ENCODE measurements around the gene DENND2A.
"Not testable (repeated sequence)": the region's sequence is repeated elsewhere in the genome, so short reads cannot be mapped to it uniquely, and the experiment has no call there.

The DENND2A gene

DNA sequence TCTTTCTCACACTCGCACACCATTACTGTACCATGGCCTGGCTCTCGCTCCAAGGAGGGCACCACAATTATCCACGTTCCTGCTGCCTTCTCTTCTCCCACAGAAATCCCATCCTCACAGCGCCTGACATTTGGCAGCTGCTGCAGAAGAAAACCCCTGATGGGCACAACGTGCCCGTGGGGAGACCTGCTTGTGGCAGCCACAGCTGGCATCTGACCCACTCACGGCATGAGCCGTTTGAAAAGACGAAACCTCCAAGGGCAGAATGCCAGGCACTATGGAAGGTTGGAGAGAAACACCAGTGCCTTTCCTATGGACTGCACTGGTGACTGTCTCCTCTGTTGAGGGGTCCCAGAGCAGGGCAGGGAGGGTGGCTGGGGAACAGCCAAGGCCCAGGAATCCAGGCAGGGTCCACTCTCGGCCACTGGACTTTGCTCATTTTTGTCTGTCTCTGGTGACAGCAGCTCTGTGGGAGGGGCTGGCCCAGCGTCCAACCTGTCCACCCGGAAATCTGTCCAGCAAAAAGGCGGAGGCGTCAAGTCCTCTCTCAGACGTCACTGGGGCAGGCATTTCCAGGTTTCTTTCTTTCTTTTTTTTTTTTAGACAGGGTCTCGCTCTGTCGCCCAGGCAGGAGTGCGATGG, 100.4 kb downstream of the DENND2A start:
- no peak for DNase-seq
- in situ Hi-C loops (cut with HindIII; ENCODE audit: low pct_ligation_motif_present, low pct_unique_long_range_greater_than_20kb, low sequenced_read_pairs) = no loop called here

DNA sequence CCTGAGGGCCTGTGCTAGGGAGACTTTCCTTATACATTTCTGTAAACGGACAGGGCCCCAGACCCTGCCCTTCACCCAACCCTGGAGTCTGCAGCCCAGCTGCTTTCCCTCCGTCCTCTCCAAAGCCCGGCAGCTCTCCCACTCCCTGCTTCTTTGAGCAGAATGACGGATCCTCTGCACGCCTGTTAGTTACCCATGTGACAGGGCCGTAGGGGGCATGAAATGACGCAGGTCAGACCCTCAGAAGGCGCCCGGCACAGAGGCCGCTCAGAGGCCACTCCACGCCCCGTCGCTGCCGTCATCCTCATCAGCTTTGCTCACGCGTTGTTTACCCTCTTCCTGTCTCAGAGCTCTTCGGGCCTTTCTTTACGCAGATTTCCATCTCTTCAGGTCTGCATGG, 101.2 kb downstream of the DENND2A start:
- in situ Hi-C loops (cut with HindIII; ENCODE audit: low pct_ligation_motif_present, low pct_unique_long_range_greater_than_20kb, low sequenced_read_pairs) = no loop called here
- no peak for DNase-seq

DNA sequence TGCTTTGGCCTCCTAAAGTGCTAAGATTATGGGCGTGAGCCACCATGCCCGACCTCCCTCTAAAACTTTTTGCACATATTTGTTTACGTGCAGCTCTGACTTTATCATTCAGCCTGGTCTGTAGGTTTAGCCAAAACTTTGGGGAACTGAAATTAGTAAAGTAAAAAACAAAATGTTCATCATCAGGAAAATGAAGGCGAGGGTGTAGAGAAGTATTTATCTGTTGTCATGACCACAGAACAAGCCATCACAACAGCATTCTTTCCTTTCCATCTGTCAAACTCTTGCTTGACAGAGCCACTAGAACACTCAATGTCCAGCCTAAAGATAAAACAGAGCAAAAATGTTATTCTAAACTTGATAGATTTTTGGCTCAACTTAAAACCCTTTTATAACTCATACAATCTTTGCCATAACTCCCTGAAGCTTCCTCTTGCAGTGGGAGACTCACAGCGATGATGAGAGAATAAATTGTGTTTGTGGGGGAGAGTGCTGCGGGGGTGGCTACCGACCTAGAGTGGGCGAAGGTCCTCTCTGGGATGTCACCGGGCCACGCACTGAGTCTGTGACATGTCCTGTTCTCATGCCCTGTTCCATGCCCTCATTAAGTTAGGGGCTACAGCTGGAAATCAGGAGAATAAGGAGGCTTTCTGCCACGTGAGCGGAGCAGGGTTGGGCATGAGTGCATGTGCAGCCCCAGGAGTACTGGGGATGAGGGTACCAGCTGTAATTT, 102.7 kb downstream of the DENND2A start:
- in situ Hi-C loops (cut with HindIII; ENCODE audit: low pct_ligation_motif_present, low pct_unique_long_range_greater_than_20kb, low sequenced_read_pairs) = no loop called here

DNA sequence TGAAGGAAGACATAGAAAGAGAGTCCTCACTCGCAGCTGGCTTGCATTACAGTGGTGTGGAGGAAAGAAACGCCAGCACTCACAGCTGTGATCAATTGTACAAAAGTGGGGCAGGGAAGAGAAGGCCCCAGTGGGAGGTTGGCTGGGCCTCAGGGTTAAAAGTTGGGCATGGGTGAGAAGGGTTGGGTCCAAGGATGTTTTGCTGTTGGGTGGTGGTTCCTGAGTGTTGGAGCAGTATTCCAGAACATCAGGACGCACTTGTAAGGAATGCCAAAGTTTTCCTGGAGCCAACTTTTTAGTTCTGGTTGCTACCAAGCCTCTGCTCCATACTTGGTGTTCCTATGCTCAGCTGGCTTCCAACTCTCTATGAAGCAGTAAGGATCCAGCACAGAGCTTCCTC, 105.9 kb downstream of the DENND2A start:
- in situ Hi-C loops (cut with HindIII; ENCODE audit: low pct_ligation_motif_present, low pct_unique_long_range_greater_than_20kb, low sequenced_read_pairs) = no loop called here
- DNase-seq = no peak

More for the DNA sequence above, 102.7 kb downstream of the DENND2A start:
- no peak for DNase-seq

DNA sequence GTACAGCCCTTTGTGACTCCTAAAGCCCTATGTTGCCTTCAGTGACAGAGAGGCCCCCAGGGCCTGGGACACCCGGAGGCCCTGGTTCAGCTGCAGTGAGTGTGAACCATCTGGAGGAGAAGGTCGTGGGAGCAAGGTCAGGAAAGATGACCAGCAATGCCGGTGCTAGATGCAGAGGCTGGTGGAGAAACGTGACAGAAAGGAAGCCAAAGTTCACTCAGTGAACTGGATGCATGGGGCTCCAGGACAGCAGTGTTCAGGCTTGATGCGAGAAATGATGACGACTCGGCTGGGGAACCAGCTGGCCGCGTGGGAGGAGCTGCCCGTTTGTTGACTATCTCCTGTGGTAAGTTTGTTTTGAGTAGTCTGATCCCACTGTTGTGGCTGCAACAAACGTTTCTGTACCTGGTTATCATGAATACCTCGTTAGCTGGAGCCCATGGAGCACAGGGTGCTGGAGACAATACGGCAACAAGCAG, 107.2 kb downstream of the DENND2A start:
- DNase-seq = no peak
- in situ Hi-C loops (cut with HindIII; ENCODE audit: low pct_ligation_motif_present, low pct_unique_long_range_greater_than_20kb, low sequenced_read_pairs) = no loop called here

DNA sequence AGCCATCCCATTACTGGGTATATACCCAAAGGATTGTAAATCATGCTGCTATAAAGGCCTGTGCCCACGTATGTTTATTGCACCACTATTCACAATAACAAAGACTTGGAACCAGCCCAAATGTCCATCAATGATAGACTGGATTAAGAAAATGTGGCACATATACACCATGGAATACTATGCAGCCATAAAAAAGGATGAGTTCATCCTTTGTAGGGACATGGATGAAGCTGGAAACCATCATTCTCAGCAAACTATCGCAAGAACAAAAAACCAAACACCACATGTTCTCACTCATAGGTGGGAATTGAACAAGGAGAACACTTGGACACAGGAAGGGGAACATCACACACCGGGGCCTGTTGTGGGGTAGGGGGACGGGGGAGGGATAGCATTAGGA, 111.2 kb downstream of the DENND2A start:
- DNase-seq; in situ Hi-C loops (cut with HindIII; ENCODE audit: low pct_ligation_motif_present, low pct_unique_long_range_greater_than_20kb, low sequenced_read_pairs): not testable (repeated sequence)

DNA sequence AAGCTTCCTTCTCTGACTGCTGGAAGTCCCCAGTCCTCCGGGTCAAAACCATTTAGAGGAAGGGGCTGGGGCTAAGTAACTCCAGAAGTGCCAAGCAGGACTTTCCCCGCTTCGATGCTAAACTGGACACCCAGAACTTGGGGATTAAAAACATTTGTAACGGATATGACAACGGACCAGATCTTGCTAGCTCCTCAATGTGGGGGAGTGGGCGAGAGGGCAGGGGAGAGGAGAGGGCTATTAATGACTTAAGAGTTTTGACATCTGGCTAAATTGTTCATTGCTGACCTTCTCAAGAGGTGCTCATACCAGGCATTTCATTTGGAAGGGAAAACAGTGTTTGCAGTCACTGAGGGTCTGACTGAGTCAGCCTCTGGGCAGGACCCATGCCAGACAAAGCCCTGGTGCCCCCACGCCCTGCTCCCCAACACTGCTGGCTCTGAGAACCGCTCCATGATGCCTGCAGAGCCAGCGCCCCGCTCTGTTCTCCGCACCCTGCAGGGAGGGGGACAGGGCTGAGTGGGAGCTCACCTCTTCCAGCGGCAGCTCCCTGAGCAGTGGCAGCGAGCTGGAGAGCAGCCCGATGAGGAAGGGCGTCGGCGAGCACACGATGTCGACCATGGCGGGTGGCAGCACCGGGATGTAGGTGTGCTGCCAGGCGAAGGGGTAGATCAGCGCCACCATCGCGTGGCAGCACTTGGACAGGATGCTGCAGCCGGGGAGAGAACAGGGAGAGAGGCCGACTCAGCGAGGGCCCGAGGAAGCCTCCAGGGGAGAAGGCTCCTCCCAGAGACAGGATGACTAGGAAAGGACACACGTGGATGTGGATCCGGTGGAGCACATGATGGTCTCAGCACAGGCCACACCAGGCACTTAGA, 113.6 kb downstream of the DENND2A start:
- in situ Hi-C loops (cut with HindIII; ENCODE audit: low pct_ligation_motif_present, low pct_unique_long_range_greater_than_20kb, low sequenced_read_pairs) = no loop called here
- no peak for DNase-seq

DNA sequence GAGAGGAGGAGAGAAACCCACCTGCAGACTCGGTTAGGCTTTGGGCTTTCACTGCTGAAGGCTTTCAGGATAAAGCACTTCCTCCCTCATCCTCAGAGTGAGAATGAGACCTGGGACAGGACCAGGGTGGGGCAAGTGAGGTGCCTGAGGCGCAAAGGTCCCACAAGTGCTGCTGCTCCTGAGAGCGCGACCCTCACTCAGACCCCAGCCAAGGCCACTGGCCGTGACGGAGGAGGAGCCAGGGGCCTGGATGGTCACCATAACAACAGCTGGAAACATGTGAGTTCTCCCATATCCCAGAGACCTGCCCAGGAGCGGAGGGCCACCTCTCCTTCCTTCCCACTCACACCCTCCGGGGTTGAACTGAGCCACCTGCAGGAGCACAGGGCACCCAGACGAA, 114.4 kb downstream of the DENND2A start:
- in situ Hi-C loops (cut with HindIII; ENCODE audit: low pct_ligation_motif_present, low pct_unique_long_range_greater_than_20kb, low sequenced_read_pairs) = no loop called here
- no peak for DNase-seq

DNA sequence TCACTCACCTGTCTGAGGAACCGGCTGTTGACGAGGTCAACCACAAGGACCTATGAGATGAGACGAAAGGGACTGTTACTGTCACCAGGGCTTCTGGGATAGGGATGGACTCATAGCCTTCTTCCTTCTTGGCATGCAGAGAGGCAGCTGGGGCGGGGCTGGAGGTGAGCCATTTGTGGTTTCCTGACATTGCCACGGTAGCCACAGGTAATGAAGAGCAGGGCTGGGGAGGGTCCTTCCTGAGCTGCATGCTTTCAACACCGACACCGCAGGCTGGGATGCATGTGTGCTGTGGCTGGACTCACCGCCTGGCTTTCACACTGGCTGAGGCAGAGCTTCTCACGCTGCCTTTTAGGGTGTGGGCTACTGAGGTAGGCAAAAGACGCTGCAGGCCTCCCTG, 114.9 kb downstream of the DENND2A start:
- in situ Hi-C loops (cut with HindIII; ENCODE audit: low pct_ligation_motif_present, low pct_unique_long_range_greater_than_20kb, low sequenced_read_pairs) = no loop called here
- no peak for DNase-seq

DNA sequence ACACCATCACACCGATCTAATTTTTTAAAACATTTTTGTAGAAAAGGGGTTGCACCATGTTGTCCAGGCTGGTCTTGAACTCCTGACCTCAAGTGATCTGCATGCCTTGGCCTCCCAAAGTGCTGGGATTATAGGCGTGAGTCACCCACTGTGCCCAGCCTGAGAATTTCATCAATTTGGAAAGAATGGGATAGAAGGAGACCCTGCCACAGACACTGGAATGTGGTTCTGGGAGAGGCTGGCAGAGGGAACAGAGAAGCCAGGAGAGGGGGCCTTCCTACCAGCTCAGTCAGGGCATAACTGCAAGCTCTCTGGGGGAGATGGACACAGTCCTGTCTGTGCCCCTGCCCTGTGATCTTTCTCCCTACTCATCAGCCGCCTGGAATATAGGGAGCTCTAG, 119.2 kb downstream of the DENND2A start:
- in situ Hi-C loops (cut with HindIII; ENCODE audit: low pct_ligation_motif_present, low pct_unique_long_range_greater_than_20kb, low sequenced_read_pairs) = loop anchor here (25.0 kb wide), 1 partner anchor 116 kb away; the partner anchor contains the start of gene DENND2A
- DNase-seq = no peak

DNA sequence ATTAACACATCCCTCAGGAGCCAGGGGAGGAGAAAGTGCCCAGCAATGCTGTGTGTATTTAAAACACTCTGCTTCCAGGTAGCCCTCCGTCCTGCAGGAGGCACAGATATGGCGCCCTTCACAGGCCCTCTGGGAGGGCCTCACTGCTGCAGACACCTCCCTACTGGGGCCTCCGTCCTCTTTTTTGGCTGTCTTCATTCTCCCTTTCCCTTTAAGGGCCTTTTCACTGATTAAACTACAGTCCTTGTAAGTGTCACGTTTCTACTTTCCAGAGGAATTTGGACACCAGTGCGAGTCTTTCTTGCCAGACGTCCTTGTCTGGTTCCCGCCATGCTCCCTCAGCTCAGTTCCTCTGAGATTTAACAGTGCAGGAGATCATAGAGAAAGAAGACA, 121.6 kb downstream of the DENND2A start:
- DNase-seq = no peak
- in situ Hi-C loops (cut with HindIII; ENCODE audit: low pct_ligation_motif_present, low pct_unique_long_range_greater_than_20kb, low sequenced_read_pairs) = loop anchor here (25.0 kb wide), 1 partner anchor 118 kb away; the partner anchor contains the start of gene DENND2A

DNA sequence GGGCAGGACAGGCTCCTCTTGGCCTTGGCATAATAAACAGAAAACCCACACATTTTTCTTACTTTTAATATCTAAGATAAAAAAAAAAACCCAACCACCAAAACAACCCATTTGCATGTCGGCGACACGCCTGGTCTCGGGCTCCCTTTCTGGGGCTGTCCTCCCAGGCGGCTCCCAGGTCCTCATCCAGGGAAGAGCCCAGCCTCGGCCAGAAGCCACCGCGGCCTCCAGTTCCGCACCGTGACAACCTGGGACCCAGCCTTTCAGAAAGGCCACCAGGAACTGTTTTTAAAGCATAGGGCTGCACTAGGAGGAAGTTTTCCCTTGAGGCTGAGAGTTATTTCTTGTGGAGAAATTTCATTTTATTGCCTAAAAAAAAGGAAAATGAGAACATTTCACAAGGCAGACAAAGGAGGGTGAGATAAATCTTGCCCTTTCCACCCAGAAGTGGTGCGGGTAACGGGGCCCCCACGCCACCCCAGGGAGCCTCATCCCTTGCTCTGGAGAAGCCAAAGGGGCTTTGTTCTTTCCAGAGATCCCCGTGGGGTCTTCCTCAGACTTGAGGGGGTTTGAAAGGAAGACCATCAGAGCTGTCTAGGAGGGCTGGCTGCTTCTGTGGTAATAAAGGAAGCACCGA, 122.1 kb downstream of the DENND2A start:
- DNase-seq = no peak
- in situ Hi-C loops (cut with HindIII; ENCODE audit: low pct_ligation_motif_present, low pct_unique_long_range_greater_than_20kb, low sequenced_read_pairs) = loop anchor here (25.0 kb wide), 1 partner anchor 119 kb away; the partner anchor contains the start of gene DENND2A

DNA sequence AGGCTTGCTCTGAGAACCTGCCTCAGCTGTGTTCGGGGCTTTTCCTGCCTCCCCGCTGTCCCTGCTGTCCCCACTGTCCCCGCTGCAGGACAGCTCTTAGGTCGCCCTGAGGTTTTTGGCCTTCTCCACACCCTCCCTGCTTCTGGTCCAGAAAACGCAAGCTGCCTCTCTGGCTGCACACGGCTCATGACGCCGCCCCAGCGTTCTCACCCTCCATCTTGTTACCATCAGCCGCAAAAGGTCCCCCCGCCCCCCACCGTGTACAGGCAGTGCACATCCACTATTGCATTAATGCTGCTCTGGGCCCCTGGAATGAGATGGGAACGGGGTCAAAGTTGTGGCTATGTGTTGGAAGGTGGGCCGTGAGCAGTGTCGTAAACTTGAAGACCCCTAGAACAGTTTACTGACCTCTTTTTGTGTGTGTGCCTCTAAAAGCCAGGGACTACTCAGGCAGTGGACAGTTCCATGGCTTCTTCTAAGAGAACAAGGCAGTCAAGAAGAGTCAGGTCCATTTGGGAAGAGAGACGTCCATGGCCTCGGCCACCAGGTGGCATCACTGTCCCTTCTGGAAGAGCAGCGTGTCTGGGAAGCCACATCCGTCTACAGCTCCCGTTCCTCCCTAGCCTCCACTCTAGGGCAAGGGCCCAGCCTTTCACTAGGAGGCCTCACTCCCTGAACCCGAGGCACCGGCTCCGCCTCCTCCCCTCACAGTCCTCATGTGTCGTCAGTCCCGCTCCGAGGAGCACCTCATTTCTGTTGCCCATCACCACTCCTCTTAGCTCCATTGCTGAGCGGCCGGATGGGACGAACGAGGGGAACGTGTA, 122.9 kb downstream of the DENND2A start:
- in situ Hi-C loops (cut with HindIII; ENCODE audit: low pct_ligation_motif_present, low pct_unique_long_range_greater_than_20kb, low sequenced_read_pairs) = loop anchor here (25.0 kb wide), 1 partner anchor 120 kb away; the partner anchor contains the start of gene DENND2A
- peak; percentile 95 for DNase-seq

DNA sequence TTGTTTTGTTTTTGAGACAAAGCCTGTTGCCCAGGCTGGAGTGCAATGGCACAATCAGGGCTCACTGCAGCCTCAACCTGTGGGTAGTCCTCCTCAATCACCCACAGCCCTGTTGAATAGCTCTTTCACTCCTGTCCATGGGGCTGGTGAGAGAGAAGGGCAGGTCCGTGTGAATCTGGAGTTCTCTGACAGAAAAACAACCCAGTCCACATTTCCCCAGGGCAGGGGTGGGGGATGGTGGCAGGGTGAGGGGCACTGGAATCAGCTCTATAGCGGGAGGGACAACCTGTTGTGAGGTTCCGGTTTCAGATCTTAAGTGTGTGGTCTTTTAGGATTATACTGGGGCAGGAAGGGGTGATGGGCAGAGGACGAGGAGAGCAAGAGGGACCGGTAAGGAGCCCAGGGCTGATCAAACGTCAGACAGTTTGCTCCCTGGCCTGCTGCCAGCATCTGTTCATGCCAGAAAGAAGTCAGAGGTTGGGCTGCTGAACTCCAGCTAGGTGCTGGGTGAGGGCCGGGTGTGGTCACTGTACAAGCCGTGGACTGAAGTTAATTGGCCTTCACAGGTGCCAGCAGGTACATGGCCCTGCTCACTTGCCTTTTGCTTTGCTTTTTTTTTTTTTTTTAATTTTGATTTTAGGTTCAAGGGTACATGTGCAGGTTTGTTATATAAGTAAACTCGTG, 128.2 kb downstream of the DENND2A start:
- in situ Hi-C loops (cut with HindIII; ENCODE audit: low pct_ligation_motif_present, low pct_unique_long_range_greater_than_20kb, low sequenced_read_pairs) = loop anchor here (25.0 kb wide), 1 partner anchor 125 kb away; the partner anchor contains the start of gene DENND2A
- DNase-seq = no peak

DNA sequence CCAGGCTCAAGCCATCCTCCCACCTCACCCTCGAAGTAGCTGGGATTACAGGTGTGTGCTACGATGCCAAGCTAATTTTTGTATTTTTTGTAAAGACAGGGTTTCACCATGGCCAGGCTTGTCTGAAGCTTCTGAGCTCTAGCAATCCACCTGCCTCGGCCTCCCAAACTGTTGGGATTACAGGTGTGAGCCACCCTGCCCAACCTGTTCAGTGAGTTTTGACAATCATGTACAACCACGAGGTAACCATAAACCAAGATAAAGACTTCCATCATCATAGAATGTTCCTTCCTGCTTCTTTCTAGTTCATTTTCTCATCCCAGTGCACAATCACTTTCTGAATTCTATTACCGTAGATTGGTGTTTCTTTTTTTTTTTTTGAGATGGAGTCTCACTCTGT, 130.8 kb downstream of the DENND2A start:
- in situ Hi-C loops (cut with HindIII; ENCODE audit: low pct_ligation_motif_present, low pct_unique_long_range_greater_than_20kb, low sequenced_read_pairs) = loop anchor here (25.0 kb wide), 1 partner anchor 128 kb away; the partner anchor contains the start of gene DENND2A
- DNase-seq = no peak

DNA sequence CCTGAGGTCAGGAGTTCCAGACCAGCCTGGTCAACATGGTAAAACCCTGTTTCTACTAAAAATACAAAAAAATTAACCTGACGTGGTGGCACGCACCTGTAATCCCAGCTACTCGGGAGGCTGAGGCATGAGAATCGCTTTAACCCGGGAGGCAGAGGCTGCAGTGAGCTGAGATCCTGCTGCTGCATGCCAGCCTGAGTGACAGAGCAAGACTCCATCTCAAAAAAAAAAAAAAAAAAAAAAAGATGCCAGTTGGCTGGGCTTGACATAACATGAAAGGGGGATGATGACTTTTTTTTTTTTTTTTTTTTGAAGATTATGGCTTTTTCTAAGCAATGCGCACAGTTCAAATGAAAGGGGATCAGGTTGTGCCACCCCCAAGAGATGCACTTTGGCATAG, 133.1 kb downstream of the DENND2A start:
- not testable (repeated sequence) for DNase-seq
- in situ Hi-C loops (cut with HindIII; ENCODE audit: low pct_ligation_motif_present, low pct_unique_long_range_greater_than_20kb, low sequenced_read_pairs) = loop anchor here (25.0 kb wide), 1 partner anchor 130 kb away; the partner anchor contains the start of gene DENND2A
